IMR-90 (cell line): ENCODE data around the gene GOLPH3L. TPM values are rescaled to one million over a fixed set of nuclear protein-coding genes. Genes with fewer than 3 reads are reported as not detected.

Source experiments
- ATAC-seq: fragments of 200-7000 bp; cut with Tn5 transposase; 2 replicates; pipeline ENCODE4 v1.9.1; 2020; ENCODE audit warnings: low read depth, mild to moderate bottlenecking, moderate library complexity
- BruUV-seq: library from RNA; stranded (reverse); fragments of 400-500 nt; replicated peaks from 2 replicates; lab custom pipeline; 2021; lab: Mats Ljungman, UMichigan
- CTCF ChIA-PET: fragments of 300-600 bp; formaldehyde crosslinking; extraction: SDS; loops from one replicate; lab custom pipeline; 2021; ENCODE audit warnings: antibody characterized with exemption; lab: Yijun Ruan, JAX
- POLR2A ChIA-PET: fragments of 300-600 bp; sonication (Branson Sonifier 250); formaldehyde crosslinking; loops from one replicate; lab custom pipeline; 2022; ENCODE audit warnings: antibody characterized with exemption; ENCODE audit not compliant: unreplicated experiment; lab: Charles Lee
- DNase-seq: peaks from one replicate; pipeline ENCODE4 v3.0.0; 2013
- H2AFZ ChIP-seq: replicated peaks from 2 replicates; pipeline ENCODE3; 2013; ENCODE audit warnings: low read length, mild to moderate bottlenecking; ENCODE audit not compliant: poor library complexity
- H2AK5ac ChIP-seq: 2 replicates; pipeline ENCODE4 v1.6.1; 2013; ENCODE audit warnings: low read depth, low read length, inconsistent platforms
- H2AK9ac ChIP-seq: replicated peaks from 2 replicates; pipeline ENCODE3; 2013; ENCODE audit warnings: mild to moderate bottlenecking, low read depth, low read length, moderate library complexity; ENCODE audit not compliant: poor library complexity
- H2BK120ac ChIP-seq: 2 replicates; pipeline ENCODE4 v1.6.1; 2013; ENCODE audit warnings: low read depth, low read length, inconsistent platforms
- H2BK15ac ChIP-seq: 3 replicates; pipeline ENCODE4 v1.6.1; 2013; ENCODE audit warnings: low read depth, low read length, inconsistent platforms
- H2BK20ac ChIP-seq: 2 replicates; pipeline ENCODE4 v1.6.1; 2013; ENCODE audit warnings: low read depth, mild to moderate bottlenecking, inconsistent platforms, low read length, moderate library complexity
- H2BK5ac ChIP-seq: 2 replicates; pipeline ENCODE4 v1.6.1; 2013; ENCODE audit warnings: mild to moderate bottlenecking, low read depth, low read length, inconsistent platforms; ENCODE audit not compliant: poor library complexity, severe bottlenecking
- H3K14ac ChIP-seq: replicated peaks from 2 replicates; pipeline ENCODE4 v1.6.1; 2013; ENCODE audit warnings: low read depth, low read length, inconsistent platforms
- H3K18ac ChIP-seq: 2 replicates; pipeline ENCODE4 v1.6.1; 2013; ENCODE audit warnings: low read depth, low read length, control low read depth
- H3K23ac ChIP-seq: 2 replicates; pipeline ENCODE4 v1.6.1; 2013; ENCODE audit warnings: low read depth, low read length, inconsistent platforms
- H3K27ac ChIP-seq: 2 replicates; pipeline ENCODE4 v1.5.1; 2013; ENCODE audit warnings: mild to moderate bottlenecking, control low read depth, low read length; ENCODE audit not compliant: insufficient read depth
- H3K27me3 ChIP-seq: 2 replicates; pipeline ENCODE4 v1.6.1; 2013; ENCODE audit warnings: low read length; ENCODE audit not compliant: control insufficient read depth, insufficient read depth
- H3K36me3 ChIP-seq: 2 replicates; pipeline ENCODE4 v1.6.1; 2013; ENCODE audit warnings: low read length, mixed read lengths; ENCODE audit not compliant: control insufficient read depth, insufficient read depth
- H3K4ac ChIP-seq: 2 replicates; pipeline ENCODE4 v1.6.1; 2013; ENCODE audit warnings: low read depth, low read length, inconsistent platforms
- H3K4me1 ChIP-seq: 2 replicates; pipeline ENCODE4 v1.6.1; 2013; ENCODE audit warnings: low read length, mixed read lengths; ENCODE audit not compliant: control insufficient read depth, insufficient read depth
- H3K4me2 ChIP-seq: 2 replicates; pipeline ENCODE4 v1.6.1; 2013; ENCODE audit warnings: low read depth, mild to moderate bottlenecking, control low read depth, low read length, moderate library complexity
- H3K4me3 ChIP-seq: 2 replicates; pipeline ENCODE4 v1.5.1; 2013; ENCODE audit warnings: low read depth, mild to moderate bottlenecking, control low read depth, low read length, moderate library complexity; ENCODE audit not compliant: insufficient read depth
- H3K56ac ChIP-seq: 2 replicates; pipeline ENCODE4 v1.6.1; 2013; ENCODE audit warnings: low read length, inconsistent platforms; ENCODE audit not compliant: insufficient read depth; ENCODE audit errors: extremely low read depth
- H3K79me1 ChIP-seq, 2 experiments: 2 replicates each; pipeline ENCODE4 v1.6.1; 2013; ENCODE audit warnings: low read length in 2 of 2, inconsistent platforms in 1 of 2, low read depth in 1 of 2
- H3K9ac ChIP-seq: 2 replicates; pipeline ENCODE4 v1.6.1; 2013; ENCODE audit warnings: low read depth, low read length, control low read depth
- H3K9me1 ChIP-seq: 2 replicates; pipeline ENCODE4 v1.6.1; 2013; ENCODE audit warnings: low read length, inconsistent platforms; ENCODE audit not compliant: insufficient read depth
- H3K9me3 ChIP-seq: 2 replicates; pipeline ENCODE4 v1.6.1; 2013; ENCODE audit warnings: low read length; ENCODE audit not compliant: control insufficient read depth, insufficient read depth
- H4K20me1 ChIP-seq: 2 replicates; pipeline ENCODE4 v1.6.1; 2013; ENCODE audit warnings: low read length, inconsistent platforms; ENCODE audit not compliant: insufficient read depth
- H4K5ac ChIP-seq: 2 replicates; pipeline ENCODE4 v1.6.1; 2013; ENCODE audit warnings: mild to moderate bottlenecking, low read depth, low read length, control low read depth
- H4K8ac ChIP-seq, 2 experiments: 2 replicates each; pipeline ENCODE4 v1.6.1; 2013; ENCODE audit warnings: low read depth in 2 of 2, low read length in 2 of 2, control low read depth in 1 of 2, inconsistent platforms in 1 of 2
- H4K91ac ChIP-seq: 2 replicates; pipeline ENCODE4 v1.6.1; 2013; ENCODE audit warnings: low read depth, low read length, inconsistent platforms; ENCODE audit not compliant: insufficient read depth
- BHLHE40 ChIP-seq: fragments of 150-350 bp; IDR thresholded peaks from 2 replicates; pipeline ENCODE4 v1.6.1; 2016; ENCODE audit warnings: mild to moderate bottlenecking, low read depth, low read length
- CEBPB ChIP-seq: IDR thresholded peaks from 2 replicates; pipeline ENCODE4 v1.6.1; 2012; ENCODE audit warnings: low read depth, low read length, improper control_type of control experiment
- CHD1 ChIP-seq: IDR thresholded peaks from 2 replicates; pipeline ENCODE4 v1.6.1; 2012; ENCODE audit warnings: low read depth, low read length, improper control_type of control experiment
- ELK1 ChIP-seq: fragments of 150-350 bp; IDR thresholded peaks from 2 replicates; pipeline ENCODE4 v1.6.1; 2016; ENCODE audit warnings: low read depth, mild to moderate bottlenecking, low read length, moderate library complexity, borderline replicate concordance
- FOS ChIP-seq: fragments of 150-350 bp; IDR thresholded peaks from 2 replicates; pipeline ENCODE4 v1.6.1; 2016; ENCODE audit warnings: low read depth, low read length
- MAFK ChIP-seq: IDR thresholded peaks from 2 replicates; pipeline ENCODE4 v1.6.1; 2012; ENCODE audit warnings: low read depth, low read length, improper control_type of control experiment
- MAZ ChIP-seq: IDR thresholded peaks from 2 replicates; pipeline ENCODE4 v1.6.1; 2012; ENCODE audit warnings: low read depth, mild to moderate bottlenecking, low read length, improper control_type of control experiment, moderate library complexity, borderline replicate concordance
- MXI1 ChIP-seq: IDR thresholded peaks from 2 replicates; pipeline ENCODE4 v1.6.1; 2012; ENCODE audit warnings: low read depth, mild to moderate bottlenecking, low read length, moderate library complexity, borderline replicate concordance
- NFE2L2 ChIP-seq: fragments of 150-350 bp; IDR thresholded peaks from 2 replicates; pipeline ENCODE4 v1.6.1; 2016; ENCODE audit warnings: low read depth, mild to moderate bottlenecking, low read length
- POLR2A ChIP-seq: IDR thresholded peaks from 2 replicates; pipeline ENCODE4 v1.6.1; 2012; ENCODE audit warnings: mild to moderate bottlenecking, low read depth, low read length
- RAD21 ChIP-seq: IDR thresholded peaks from 2 replicates; pipeline ENCODE4 v1.6.1; 2012; ENCODE audit warnings: low read length, improper control_type of control experiment
- RCOR1 ChIP-seq: IDR thresholded peaks from 2 replicates; pipeline ENCODE4 v1.6.1; 2012; ENCODE audit warnings: mild to moderate bottlenecking, low read length, improper control_type of control experiment; ENCODE audit not compliant: insufficient replicate concordance
- RFX5 ChIP-seq: IDR thresholded peaks from 2 replicates; pipeline ENCODE4 v1.8.0; 2012; ENCODE audit warnings: low read depth, mild to moderate bottlenecking, low read length, moderate library complexity
- SMC3 ChIP-seq: fragments of 150-350 bp; IDR thresholded peaks from 2 replicates; pipeline ENCODE4 v1.6.1; 2016; ENCODE audit warnings: low read depth, mild to moderate bottlenecking, antibody characterized with exemption, low read length, moderate library complexity
- USF2 ChIP-seq: fragments of 150-350 bp; IDR thresholded peaks from 2 replicates; pipeline ENCODE4 v1.6.1; 2017; ENCODE audit warnings: mild to moderate bottlenecking, antibody characterized with exemption, low read length, low read depth
- WGBS, 2 experiments: methylation state at CpG; one replicate each; pipeline versions ENCODE4 v1.1.5 to v1.1.7; 2013; ENCODE audit warnings: missing lambda C conversion rate in 2 of 2; ENCODE audit not compliant: insufficient read length in 1 of 2; ENCODE audit errors: extremely low coverage in 2 of 2; 5-methylcytosine and 5-hydroxymethylcytosine counted together
- dilution Hi-C: fragments of 300-500 bp; cut with HindIII; formaldehyde crosslinking; loops from one replicate; pipeline ENCODE4 v1.14.3; 2018; ENCODE audit warnings: low sequenced_read_pairs; ENCODE audit not compliant: unreplicated experiment
- in situ Hi-C: fragments of 300-500 bp; cut with MboI; formaldehyde crosslinking; loops from 3 replicates; pipeline ENCODE4 v1.14.3; 2019; ENCODE audit warnings: low sequenced_read_pairs, inconsistent platforms, mixed read lengths
- intact Hi-C: fragments of 100-400 bp; cut with micrococcal nuclease; formaldehyde crosslinking; loops from 2 replicates; pipeline ENCODE4 v1.10.0; 2022
- polyA plus RNA-seq, 3 experiments: library from polyadenylated mRNA; depleted of rRNA; stranded (reverse); fragments of >200 nt; gene quantifications; 2 replicates each; pipeline ENCODE4 v1.2.3, GENCODE V29; 2012; ENCODE audit warnings: low replicate concordance in 1 of 3
- total RNA-seq: library from RNA; depleted of rRNA; stranded (reverse); fragments of >200 nt; gene quantifications from 2 replicates; pipeline ENCODE4 v1.2.3, GENCODE V29; 2012
- TF ChIP-seq, protein P1 (sequence below): conservative IDR thresholded peaks from 2 replicates; pipeline ENCODE4 v1.5.1; 2012; ENCODE audit warnings: mild to moderate bottlenecking, low read depth, low read length, improper control_type of control experiment

The GOLPH3L gene
- total and polyA plus RNA-seq, 2 of the 4 experiments (the other 2 are of a cell fraction), result 9.5 to 11.0 TPM

DNA sequence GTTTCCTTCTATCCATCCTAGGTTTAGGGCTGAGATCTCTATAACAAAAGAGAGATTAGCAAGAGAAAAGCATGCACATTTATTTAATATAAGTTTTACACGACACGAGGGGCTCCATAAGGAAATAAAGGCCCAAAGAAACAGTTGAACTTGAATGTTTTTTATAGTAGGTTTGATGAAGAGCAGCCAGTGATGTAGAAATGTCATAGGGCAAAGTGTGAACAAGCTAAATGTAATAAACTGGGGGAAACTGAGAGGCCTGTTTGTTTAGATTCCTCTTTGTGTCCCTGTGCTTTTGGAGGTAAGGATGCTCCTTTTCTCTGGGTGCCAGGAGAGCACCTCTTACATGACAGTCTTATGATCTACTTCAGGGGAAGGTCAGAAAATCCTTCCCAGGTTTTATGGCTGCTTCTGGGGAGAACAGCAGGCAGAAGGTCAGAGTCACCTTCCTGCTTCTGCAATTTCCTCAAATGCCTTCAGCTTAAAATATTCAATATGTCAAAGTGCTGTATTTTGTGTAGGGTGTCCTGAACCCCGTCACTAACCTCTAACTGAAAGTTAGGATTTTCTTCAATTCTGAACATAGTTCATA lies 33.3 kb upstream of the GOLPH3L start:
- no peak overlapping the region for H3K27ac ChIP-seq
- H3K18ac ChIP-seq, result no peak overlapping the region
- dilution Hi-C loops, result no loop called here
- H4K91ac ChIP-seq, result no peak overlapping the region
- H3K4me2 ChIP-seq, result no peak overlapping the region
- H3K36me3 ChIP-seq, result no peaks in the 10 kb centered on the region
- no peak overlapping the region for H2AFZ ChIP-seq
- no CpG with 5 or more reads among the region's 3 CpGs for WGBS, 2 experiments
- no peak overlapping the region for H3K14ac ChIP-seq
- H3K56ac ChIP-seq, result no peak overlapping the region
- no peak overlapping the region for H3K23ac ChIP-seq
- no peak overlapping the region for H2BK15ac ChIP-seq
- CTCF ChIA-PET, result interaction anchor here (0.6 kb wide), 1 partner anchor 158 kb away, joined by 3 read pairs; no protein-coding TSS in a partner anchor
- POLR2A ChIA-PET, result interaction anchor here (1.0 kb wide), 1 partner anchor 244 kb away, joined by 4 read pairs; no protein-coding TSS in a partner anchor
- H3K4ac ChIP-seq, result no peak overlapping the region
- no peak overlapping the region for H2BK20ac ChIP-seq
- no peak overlapping the region for H2AK5ac ChIP-seq
- no peaks in the 10 kb centered on the region for H4K20me1 ChIP-seq
- H3K9me1 ChIP-seq, result no peaks in the 10 kb centered on the region
- in situ Hi-C loops, result no loop called here
- no TSS peak for BruUV-seq
- no peak overlapping the region for H2AK9ac ChIP-seq
- intact Hi-C loops, result no loop called here
- H2BK120ac ChIP-seq, result no peak overlapping the region
- TF ChIP-seq RFX5 (no peak), POLR2A (no peak), MAFK (no peak), BHLHE40 (no peak), SMC3 (no peak), MAZ (no peak), RCOR1 (no peak), MXI1 (no peak), NFE2L2 (no peak), CHD1 (no peak), ELK1 (no peak), FOS (no peak), CEBPB (no peak), USF2 (no peak), RAD21 (no peak)
- TF ChIP-seq, protein P1, sequence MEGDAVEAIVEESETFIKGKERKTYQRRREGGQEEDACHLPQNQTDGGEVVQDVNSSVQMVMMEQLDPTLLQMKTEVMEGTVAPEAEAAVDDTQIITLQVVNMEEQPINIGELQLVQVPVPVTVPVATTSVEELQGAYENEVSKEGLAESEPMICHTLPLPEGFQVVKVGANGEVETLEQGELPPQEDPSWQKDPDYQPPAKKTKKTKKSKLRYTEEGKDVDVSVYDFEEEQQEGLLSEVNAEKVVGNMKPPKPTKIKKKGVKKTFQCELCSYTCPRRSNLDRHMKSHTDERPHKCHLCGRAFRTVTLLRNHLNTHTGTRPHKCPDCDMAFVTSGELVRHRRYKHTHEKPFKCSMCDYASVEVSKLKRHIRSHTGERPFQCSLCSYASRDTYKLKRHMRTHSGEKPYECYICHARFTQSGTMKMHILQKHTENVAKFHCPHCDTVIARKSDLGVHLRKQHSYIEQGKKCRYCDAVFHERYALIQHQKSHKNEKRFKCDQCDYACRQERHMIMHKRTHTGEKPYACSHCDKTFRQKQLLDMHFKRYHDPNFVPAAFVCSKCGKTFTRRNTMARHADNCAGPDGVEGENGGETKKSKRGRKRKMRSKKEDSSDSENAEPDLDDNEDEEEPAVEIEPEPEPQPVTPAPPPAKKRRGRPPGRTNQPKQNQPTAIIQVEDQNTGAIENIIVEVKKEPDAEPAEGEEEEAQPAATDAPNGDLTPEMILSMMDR, result no peak
- ATAC-seq (no peak), DNase-seq (no peak)
- no peak overlapping the region for H4K5ac ChIP-seq
- H3K4me1 ChIP-seq, result no peaks in the 10 kb centered on the region
- no peaks in the 10 kb centered on the region for H3K27me3 ChIP-seq
- no peaks in the 10 kb centered on the region for H3K79me1 ChIP-seq
- H2BK5ac ChIP-seq, result no peak overlapping the region
- no peak overlapping the region for H3K9ac ChIP-seq
- no peak overlapping the region for H4K8ac ChIP-seq
- no peaks in the 10 kb centered on the region for H3K9me3 ChIP-seq
- no peak overlapping the region for H3K4me3 ChIP-seq
